G401 (cell line): ENCODE data around the gene ASIC1. TPM values are rescaled to one million over a fixed set of nuclear protein-coding genes. Genes with fewer than 3 reads are reported as not detected.

Experiments
- DNase-seq: peaks from one replicate; pipeline ENCODE4 v3.0.0-alpha.2; 2015; ENCODE audit warnings: low spot score
- in situ Hi-C: cut with HindIII; loops from 2 replicates; pipeline ENCODE4 v1.10.0; 2016; ENCODE audit warnings: low sequenced_read_pairs, mixed read lengths
- total RNA-seq: library from RNA; depleted of rRNA; stranded (reverse); fragments of >200 nt; shearing (Covaris generic); gene quantifications from 2 replicates; pipeline ENCODE4 v1.2.3, GENCODE V29; 2014

The ASIC1 gene
- total RNA-seq, 1 experiment from 2014 or later, result 13.1 TPM

- in situ Hi-C loops, result no loop called here
Observed at GRCh38 chr12:50039151-50039835, 18.1 kb upstream of the ASIC1 start.

GRCh38 chr12:50040657-50041056 is 16.7 kb upstream of the ASIC1 start:
- DNase-seq, result no peak
- in situ Hi-C loops, result no loop called here

More at GRCh38 chr12:50039151-50039835, 18.1 kb upstream of the ASIC1 start:
- peak; percentile 79 for DNase-seq

DNA sequence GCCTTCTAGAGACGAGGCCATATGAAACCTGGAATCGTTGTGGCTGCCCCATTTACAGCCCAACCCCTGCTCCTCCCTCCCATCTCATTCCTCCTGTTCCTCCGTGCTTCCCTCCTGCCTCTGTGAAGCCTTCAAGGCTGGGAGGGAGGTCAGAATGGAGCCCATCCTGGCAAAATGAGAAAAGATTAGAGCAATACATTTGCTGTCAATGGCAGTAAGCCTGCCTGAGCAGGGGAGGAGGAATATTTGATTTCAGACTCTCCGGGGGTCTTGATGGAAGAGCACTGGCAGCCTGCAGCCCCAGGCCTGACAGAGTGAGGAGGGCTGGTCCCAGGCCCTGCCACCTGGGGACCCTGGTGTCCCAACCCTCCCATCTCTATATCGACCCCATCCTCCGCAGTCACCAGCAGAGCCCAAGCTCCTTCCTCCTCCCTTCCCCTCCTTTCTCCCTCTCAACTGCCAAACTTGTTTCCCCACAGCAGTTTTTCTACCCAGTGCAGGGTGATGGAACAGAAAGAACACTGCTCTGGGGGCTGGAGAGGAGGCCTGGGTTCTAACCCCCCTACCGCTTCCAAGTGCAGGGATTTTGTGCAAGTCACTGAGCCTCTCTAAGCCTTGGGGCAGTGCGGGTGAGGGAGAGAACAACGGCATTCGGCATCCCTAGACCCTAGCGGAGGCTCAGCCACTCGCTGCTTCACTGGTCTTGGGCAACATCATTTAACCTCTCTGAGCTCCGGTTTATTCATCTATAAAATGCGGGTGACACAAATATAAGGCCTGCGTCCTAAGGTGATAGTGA is 16.1 kb upstream of the ASIC1 start:
- in situ Hi-C loops, result no loop called here
- DNase-seq, result no peak

- in situ Hi-C loops, result no loop called here
- DNase-seq, result no peak
Observed at GRCh38 chr12:50041962-50042361, 15.4 kb upstream of the ASIC1 start.

DNA sequence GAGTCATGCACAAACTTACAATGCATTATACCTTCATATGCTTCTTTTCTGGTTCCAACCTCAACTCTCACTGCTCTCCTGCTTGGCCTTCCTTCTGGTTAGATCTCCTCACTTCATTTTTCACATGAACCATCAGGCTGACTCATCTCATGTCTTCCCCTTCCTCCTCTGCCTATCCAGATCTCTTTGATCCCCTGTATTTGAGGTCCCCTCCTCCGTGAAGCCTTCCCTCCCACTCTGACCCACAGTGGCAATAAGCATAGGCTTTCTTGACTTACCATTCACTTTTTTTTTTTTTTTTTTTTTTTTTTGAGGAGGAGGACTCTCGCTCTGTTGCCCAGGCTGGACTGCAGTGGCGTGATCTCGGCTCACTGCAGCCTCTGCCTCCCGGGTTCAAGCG is 14.7 kb upstream of the ASIC1 start:
- in situ Hi-C loops, result no loop called here
- no peak for DNase-seq

DNA sequence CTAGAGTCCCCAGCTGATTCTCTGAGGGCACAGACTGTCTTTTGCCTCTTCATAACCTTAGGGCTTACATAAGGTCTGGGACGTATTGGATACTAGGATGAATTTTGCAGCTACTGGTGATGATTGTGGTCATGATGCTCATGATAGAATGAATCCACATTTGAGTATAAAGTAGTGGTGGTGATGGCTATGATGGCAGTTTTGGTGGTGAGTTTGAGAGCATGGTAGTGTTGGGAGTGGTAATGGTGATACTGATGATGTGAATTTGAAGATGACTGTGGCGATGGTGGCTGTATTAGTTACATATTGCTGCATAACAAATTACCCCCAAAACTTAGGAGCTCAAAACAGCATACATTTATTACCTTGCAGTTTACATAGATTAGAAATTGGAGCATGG is 14.1 kb upstream of the ASIC1 start:
- in situ Hi-C loops, result no loop called here
- DNase-seq, result no peak

- in situ Hi-C loops, result no loop called here
- DNase-seq, result no peak
Observed at GRCh38 chr12:50043854-50044253, 13.5 kb upstream of the ASIC1 start.

- DNase-seq, result no peak
- in situ Hi-C loops, result no loop called here
Observed at GRCh38 chr12:50047693-50048250, 9.6 kb upstream of the ASIC1 start.

DNA sequence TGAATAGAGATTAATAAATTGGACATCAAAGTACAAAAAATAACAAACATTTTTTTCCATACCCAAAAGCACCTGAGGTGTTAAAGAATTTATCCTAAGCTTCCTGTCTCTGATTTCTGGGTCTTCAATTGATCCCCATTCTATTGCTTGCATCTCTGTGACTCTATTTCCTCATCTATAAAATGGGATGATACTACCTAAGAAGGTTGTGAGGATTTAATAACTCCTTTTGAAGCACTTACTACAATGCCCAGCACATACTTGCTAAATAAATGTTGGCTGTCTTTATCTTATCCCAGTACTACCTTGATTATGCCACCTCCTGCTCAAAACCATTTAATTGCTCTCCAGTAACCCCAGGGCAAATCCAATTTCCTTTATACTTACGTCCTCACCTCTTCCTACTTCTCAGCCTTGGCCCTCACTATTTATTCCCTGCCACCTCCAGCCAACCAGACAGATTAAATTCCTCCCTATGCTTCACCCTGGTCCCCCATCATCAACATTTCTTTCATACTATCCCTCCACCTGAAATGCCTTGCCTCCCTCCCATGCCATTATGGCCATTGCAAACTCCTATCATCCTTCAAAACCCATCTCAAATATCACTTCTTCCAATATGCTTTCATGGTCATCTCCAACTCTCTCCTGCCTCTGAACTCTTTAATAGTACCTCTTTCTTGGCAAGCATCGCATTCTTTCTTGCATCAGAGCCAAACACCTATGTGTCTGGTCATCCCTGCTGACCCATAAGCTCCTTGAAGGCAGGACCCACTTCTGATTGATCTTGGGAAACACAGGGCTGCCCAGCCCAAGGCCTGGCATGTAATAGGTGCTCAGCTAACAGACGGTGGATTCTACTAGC is 7.9 kb upstream of the ASIC1 start:
- in situ Hi-C loops, result no loop called here
- no peak for DNase-seq

DNA sequence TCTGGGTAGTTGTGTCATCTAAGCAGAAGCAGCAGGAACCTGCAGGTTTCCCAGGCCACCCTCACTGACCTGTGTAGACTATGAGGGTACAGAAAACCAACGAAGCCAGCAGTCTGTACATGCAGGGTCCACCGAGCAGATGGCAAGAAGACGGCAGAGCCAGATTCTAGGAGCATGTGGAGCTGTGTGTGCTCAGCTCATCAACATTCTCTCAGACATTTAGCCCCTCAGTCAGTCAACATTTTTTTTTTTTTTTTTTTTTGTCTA is 7.3 kb upstream of the ASIC1 start:
- in situ Hi-C loops, result no loop called here
- DNase-seq, result no peak

DNA sequence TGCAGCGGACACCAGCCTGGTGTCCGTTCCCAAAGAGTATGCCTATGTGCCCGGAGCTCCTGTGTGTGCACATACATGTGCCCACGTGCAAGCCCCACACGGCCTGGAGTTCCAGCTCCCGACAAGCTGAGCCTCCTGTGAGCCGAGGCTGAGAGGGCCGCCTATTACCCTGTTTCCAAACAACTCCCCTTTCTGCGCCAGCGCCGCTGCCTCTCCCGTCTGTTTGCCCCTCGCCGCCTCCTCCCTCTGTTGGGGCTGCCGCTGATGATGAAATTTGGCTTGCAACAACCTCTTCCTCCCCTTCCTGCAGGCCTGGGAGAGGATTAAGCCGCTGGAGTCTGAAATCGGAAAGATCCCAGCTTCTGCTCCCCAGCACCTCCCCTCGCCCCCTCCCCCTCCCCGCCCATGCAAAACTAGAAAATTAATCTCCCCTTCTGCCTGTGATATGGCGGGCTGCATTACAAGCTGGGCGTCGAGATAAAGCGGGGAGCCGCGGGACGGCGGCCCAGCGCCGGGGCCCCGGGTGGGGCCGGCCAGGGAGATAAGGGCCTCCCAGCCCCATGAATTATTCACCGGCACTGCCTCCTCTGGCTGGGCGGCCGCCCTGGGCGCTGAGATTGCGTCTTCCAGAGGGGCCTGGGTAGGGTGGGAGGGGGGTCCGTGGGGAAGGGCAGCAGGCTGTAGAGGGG is 6.8 kb upstream of the ASIC1 start:
- no peak for DNase-seq
- in situ Hi-C loops, result no loop called here

DNA sequence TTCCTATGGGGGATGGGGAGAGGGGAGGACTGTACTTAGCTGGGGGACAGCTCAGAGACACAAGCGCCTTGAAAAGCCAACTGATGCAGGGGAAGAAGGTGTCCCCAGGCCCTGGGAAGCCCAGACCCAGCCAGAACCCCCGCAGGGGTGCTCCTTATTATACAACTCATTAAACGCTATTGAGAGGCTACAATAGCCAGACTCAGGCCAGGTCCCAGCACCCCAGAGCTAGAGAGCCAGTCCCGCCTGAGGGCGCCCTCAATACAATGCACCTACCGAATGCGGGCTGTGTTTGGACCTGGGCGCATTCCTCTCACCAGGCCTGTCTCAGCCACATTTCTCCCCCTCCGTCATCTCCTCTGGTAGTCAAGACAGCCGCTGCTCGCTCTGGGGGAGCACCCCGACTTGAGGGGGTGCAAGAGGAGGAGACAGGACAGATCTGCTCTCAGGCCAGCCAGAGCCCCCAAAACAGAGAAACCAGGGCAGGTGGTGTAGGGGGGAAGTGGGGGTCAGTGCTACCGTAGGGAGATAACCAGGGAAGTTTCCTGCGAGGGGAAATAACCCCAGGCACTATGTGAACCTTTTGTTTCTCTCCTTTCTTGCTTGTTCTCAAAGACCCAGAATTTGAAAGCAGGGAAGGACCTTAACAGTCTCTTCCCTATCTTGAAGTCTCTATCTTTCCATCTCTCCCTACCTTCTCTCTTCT is 6.1 kb upstream of the ASIC1 start:
- no peak for DNase-seq
- in situ Hi-C loops, result no loop called here

DNA sequence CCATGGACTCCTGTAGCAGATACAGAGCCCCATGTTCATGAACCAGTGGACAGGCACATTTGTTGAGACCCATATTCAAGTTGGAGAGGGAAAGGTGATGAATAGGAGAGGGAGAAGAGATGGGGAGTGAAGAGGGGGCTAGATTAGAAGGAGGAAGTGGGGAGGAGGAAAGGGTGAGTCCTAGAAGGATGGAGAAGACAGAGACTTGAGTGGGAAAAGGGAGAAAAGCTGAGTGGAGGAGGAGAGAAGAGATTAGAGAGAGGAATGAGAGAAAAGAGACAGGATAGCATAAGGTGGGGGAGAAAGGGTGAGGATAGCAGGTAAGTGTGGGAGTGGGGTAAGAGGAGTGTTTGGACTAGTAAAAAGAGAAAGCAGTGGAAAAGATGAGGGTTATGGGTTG is 4.9 kb upstream of the ASIC1 start:
- DNase-seq, result no peak
- in situ Hi-C loops, result no loop called here

DNA sequence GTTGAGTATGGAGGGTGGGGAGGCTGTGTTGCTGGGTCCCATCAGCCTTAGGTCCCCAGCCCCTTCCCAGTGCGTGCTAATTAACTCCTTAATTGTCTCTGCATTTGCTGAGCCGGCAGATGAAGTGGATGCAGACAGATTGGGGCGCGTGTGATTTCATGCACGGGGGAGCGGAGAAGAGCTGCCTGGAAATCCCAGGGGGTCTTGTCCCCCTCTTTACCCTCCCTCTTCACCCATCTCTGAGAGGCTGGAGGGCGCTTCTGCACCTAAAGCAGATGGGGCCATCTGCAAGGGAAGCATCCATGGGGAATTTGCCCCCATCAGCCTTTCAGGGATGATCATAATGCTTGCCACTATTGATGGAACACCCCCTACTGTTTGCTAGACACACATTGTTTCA is 4.4 kb upstream of the ASIC1 start:
- in situ Hi-C loops, result no loop called here
- DNase-seq, result no peak

- no peak for DNase-seq
- in situ Hi-C loops, result no loop called here
Observed at GRCh38 chr12:50053583-50053982, 3.8 kb upstream of the ASIC1 start.

GRCh38 chr12:50055831-50056638 is 1.4 kb upstream of the ASIC1 start:
- in situ Hi-C loops, result no loop called here
- peak; percentile 81 for DNase-seq

DNA sequence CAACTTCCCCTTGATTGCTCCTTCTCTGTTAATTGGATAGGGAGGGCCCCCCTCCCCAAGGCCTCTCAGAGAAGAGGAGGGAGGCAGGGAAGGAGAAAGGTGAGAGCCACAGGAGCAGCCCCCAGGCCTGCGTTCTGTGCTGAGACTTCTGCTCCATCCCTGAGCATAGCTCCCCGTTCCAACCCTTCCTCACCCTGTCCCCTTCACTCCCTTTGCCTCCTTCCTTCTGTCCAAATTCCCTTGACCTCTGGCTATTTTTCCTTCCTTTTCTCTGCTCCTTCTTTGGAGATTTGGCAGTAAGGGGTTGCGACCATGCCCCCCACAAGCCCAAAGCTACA is 788 bp upstream of the ASIC1 start:
- in situ Hi-C loops, result no loop called here
- DNase-seq, result no peak
